Adrenal gland (tissue), 5 donors: Measurements from ENCODE around the gene TCEA3.

Source experiments
- CTCF ChIP-seq, 6 experiments: fragments of 450-650 bp in 4 of 6; fragments of 200-600 bp in 2 of 6; sonication (generic) in 1 of 6; IDR thresholded peaks; 1 replicate in 5 of 6; 2 replicates in 1 of 6; pipeline versions ENCODE4 v1.5.1 to v1.8.0; 2016 to 2021; ENCODE audit warnings: antibody characterized with exemption in 6 of 6, mild to moderate bottlenecking in 2 of 6, moderate library complexity in 1 of 6
- POLR2A ChIP-seq, 2 donors: fragments of 450-650 bp; IDR thresholded peaks; one replicate each; pipeline ENCODE4 v1.6.1; 2017; ENCODE audit warnings: antibody characterized with exemption in 2 of 2, mild to moderate bottlenecking in 2 of 2, moderate library complexity in 1 of 2
- donor health status: DM: no; HTN: no; CAD: no.

- TF ChIP-seq CTCF (IDR thresholded peaks at IDR 0.05) (no peak), POLR2A (IDR thresholded peaks at IDR 0.05) (no peak)
Measured at GRCh38 chr1:23466423-23466989, 42.0 kb upstream of the TCEA3 start.
